Central memory CD4-positive, alpha-beta T cell (primary cell): ENCODE data around the gene MMP21.

Experiments
- DNase-seq: peaks from one replicate; pipeline ENCODE4 v3.0.0; 2022
- total RNA-seq, 3 experiments: gene quantifications; one replicate each; lab custom pipeline; 2026; lab: John Stamatoyannopoulos, UW

The MMP21 gene, protein sequence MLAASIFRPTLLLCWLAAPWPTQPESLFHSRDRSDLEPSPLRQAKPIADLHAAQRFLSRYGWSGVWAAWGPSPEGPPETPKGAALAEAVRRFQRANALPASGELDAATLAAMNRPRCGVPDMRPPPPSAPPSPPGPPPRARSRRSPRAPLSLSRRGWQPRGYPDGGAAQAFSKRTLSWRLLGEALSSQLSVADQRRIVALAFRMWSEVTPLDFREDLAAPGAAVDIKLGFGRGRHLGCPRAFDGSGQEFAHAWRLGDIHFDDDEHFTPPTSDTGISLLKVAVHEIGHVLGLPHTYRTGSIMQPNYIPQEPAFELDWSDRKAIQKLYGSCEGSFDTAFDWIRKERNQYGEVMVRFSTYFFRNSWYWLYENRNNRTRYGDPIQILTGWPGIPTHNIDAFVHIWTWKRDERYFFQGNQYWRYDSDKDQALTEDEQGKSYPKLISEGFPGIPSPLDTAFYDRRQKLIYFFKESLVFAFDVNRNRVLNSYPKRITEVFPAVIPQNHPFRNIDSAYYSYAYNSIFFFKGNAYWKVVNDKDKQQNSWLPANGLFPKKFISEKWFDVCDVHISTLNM
- total RNA-seq, result 0.18 to 0.92 (median 0.39) reads per million in 3 experiments

- DNase-seq, result no peak
Observed at GRCh38 chr10:125775491-125776106, at the start of gene MMP21. TSS of gene MMP21 (minus strand) at chr10:125775821. CDS start at chr10:125775821, 0 bp downstream.

- no peak for DNase-seq
Observed at GRCh38 chr10:125824736-125825135, 49.1 kb upstream of the MMP21 start.

- peak; percentile 2 for DNase-seq
Observed at GRCh38 chr10:125823663-125824251, 48.1 kb upstream of the MMP21 start.

- DNase-seq, result peak; percentile 94
Observed at GRCh38 chr10:125822878-125823662, 47.4 kb upstream of the MMP21 start, which contains the start of the genes BCCIP and UROS. TSS of gene BCCIP (plus strand) at chr10:125823546. CDS start at chr10:125823558, 12 bp downstream. TSS of gene UROS (minus strand) at chr10:125823258. CDS start at chr10:125816499, 6,759 bp downstream.

DNA sequence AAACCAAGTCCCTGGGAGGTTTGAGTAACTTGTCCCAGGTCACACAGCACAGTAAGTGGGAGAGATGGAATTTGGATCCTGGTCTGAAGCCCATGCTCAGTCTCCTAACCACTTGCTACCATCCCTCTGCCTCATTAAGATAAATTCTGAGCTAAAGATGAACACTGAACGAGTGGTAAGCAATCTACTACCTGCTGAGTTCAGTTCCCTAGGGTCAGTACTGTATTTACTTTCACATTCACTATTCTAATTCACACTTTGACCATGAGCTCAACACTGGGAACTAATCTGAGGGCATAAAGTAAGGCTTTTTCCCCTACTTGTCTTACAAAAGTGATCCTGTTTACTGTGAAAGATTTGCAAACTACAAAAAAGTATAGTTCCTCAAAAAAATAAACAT, 45.1 kb upstream of the MMP21 start:
- no peak for DNase-seq

DNA sequence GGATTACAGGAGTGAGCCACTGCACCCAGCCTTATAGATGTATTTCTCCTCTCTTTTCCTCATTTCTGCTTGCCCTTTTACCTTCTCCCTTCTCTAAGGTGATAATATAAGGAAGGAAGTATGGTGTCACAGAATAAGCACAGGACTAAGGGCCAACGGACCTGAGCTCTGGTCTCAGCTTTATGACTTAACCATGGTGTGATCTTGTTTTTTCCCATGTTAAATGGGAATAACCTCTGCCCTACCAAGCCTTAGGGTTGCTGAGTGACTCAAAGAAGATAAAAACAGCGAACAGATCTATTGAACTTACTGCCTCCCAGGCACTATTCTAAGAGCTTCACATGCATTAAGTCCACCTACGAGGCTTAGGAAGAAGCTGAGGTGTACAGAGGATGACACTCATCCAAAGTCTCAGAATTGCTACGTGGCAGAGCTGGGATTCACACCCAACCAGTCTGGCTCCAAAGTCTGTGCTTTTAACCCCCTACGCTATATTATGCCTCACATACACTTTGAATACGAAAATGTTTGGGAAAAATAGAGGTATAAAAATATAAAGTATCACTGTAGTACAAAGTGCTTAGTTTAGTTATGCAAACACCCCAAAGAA, 41.8 kb upstream of the MMP21 start:
- no peak for DNase-seq

DNA sequence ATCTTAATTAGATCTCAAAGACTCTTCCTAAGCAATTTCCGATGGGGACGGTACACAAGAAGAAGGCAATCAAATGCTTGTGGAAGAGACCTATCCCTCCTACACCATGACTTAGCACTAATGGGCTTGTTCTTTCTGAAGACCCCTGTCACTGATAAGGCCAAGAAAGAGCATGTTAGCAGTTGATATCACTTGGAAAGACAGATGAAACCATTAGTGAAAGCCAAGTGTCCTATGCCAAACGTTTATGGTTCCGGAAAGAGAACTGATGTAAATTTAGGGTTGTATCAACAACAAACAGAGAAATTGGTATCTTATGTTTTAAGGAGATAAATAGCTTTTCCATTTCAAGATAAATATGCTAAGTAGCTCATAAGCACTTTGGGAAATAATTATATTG, 40.9 kb upstream of the MMP21 start:
- DNase-seq, result no peak

- no peak for DNase-seq
Observed at GRCh38 chr10:125815764-125816163, 40.1 kb upstream of the MMP21 start.

DNA sequence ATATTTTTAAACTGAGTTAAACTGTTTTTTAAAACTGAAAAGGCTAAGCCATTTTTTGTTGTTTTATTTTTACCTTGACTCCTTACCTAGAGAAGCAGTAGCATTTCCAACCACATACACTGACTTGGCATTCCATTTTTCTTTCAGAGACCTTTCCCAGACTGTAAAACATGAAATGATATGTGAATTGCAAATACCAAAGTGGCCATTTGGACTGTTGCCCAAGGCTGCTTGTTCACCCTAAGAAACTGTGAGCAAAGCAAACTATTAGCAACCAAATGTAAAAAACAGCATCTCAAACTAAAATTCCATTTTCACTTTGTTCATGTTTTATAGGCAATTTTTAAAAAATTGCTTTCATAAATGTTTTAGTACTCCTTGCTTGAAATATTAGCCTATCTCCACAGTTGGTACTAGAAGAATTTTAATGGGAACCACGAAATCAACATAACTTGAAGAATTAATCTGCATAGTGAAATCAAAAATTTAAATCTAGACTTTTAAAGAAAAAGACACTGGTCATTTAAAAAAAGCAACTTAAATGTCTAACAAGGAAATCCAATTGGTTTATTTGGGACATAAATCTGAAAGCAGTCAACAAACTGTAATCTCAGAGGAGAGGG, 36.6 kb upstream of the MMP21 start:
- DNase-seq, result no peak

DNA sequence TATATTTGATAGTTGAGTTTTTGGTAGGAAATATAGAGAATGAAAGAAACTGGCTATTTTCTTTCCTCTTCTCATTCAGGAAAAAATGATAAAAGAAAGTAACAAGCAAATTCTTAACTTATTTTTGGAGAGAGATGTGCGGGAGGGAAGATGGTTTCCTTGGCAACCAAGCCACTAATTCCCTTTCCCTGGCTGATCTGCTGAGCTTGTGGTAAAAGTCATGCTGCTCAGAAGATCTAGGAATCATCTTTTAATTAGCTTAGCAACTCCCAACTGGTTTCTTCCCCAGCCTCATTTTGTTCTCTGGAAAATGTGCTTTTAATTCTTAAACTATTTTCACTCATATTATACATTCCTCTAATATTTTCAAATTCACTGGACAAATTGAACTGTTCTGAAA, 35.6 kb upstream of the MMP21 start:
- no peak for DNase-seq

DNA sequence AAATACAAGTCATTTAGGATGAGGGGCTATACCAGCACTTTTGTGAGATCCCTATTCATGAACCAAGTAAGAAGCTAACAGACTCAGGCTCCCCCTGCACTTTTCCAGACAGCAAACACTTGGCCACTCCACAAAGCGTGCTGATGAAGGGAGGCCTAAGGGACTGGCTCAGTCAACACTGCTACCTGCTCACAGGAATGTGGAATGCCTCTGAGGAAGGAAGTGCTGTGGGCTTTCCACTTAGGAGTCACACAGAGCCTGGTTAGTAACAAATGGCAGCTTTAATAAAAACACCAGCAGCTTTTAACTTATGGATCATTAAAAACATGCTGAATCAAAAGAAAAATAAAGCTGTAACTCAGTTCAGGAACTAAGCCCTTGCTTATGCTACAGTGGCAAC, 32.4 kb upstream of the MMP21 start:
- no peak for DNase-seq

DNA sequence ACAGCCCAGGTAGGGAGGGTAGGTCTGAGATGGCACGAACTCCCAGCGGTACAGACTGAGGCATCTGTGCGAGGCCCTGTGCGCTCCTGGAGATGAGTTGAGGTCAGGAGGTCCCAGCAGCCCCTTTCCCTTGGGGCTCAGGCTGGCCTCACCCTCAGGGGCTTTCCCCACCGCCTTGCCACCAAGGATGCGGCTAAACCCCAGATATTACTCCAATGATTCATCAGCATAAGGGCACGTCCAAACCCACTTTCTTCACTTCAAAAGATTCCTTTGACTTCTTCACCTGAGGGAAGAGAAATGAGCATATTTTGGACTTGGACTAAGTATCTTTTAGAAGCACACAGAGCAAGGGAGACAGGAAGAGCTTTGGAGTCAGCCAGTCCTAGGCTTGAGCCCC, 27.1 kb upstream of the MMP21 start:
- no peak for DNase-seq

GRCh38 chr10:125802131-125802530, 26.5 kb upstream of the MMP21 start:
- no peak for DNase-seq

- no peak for DNase-seq
Observed at GRCh38 chr10:125801574-125801973, 26.0 kb upstream of the MMP21 start.

DNA sequence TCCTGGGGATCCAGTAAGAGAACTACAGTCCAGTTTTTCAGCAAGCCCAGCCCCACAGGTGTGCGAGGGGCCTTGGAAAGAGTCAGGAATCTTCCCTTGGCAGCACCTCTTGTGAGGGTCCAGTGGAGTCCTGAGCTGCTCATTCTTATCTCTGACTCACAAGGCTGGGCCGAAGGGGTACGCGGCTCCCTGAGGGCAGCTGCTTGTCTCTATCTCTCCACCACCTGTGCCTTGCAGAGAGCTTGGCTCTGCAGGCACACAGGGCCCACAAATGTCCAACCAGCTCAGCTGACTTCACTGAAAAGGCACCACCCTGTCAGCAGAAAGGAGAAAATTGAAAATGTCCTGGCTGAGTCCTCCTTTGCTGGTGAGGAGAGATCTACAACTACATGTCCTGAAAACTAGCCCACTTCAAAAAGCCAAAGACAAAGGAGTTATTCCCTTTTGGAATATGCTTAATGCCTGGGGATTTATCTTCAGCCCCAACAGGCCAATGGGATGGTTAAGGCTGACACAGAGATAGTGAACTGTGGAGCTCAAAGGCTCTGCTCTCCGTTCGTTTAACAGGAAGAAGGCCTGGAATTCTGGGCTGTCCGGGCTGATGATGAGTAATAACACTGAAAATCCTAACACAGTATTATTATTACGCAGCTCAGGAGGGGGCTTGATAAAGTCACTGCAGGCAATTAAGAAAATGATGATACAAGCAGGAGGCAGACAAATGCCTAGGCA, 24.0 kb upstream of the MMP21 start:
- DNase-seq, result no peak

GRCh38 chr10:125797994-125798662, 22.5 kb upstream of the MMP21 start:
- DNase-seq, result no peak

DNA sequence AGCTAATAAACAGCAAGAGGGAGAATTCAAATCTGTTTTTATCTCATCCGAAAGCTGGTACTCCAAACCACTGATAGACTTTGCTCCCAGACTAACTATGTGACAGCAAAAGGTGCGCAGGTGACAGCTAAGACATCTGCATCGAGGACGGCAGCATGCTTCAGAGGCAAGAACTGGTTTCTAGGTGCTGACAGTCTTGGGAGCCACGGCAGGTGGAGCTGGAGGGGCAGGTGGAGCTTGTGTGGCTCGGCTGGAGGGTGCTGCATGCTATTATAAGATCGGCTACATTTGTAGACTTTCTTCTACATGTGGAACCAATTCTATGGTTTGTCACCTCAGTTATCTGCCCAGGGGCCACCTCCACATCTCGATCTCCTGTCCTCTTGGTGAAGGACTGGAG, 21.8 kb upstream of the MMP21 start:
- no peak for DNase-seq

DNA sequence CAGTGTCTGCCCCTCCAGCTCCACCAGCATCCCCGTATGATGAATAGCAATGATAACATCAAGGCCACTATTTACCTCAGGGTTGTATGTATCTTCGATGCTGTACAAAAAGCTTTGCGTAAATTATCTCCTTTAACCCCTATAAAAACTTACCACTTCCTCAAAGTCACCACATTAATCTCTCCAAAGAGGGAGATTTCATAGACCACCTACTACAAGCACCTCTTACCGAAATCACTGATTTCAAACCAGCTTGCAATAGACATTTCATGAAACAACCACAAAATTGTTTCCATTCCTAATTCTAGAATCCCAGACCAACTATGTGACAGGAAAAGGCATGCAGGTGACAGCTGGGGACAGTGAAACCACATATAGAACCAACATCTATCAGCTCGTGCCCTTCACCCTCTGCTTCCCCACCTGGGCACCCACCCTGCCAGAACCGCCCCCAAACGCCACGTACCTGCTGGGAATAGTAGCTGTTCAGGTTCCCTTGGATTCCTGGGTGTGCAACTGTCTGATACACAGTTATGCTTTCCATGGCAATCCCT, 20.1 kb upstream of the MMP21 start:
- no peak for DNase-seq

DNA sequence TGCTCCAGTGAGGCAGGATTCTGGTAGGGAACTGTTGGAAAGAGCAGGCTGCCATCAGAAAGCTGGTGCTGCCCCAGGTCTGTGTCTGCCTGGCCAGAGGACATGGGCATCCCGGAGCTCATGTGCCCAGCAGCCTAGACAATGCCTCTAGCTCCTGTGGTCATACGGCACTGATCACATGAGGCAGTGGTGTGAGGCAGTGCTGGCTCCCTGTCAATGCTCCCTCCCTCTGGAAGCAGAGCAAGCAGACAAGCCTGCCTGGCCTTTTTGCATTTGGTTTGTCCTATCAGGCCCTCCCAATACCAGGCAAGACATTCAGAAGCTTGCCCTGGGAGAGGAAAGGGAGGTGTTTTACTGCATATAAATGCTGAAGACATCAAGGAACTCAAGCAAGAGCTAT, 19.5 kb upstream of the MMP21 start:
- no peak for DNase-seq
